T follicular helper cell (primary cell): ENCODE measurements around the gene ASCL5.
A peak's percentile ranks its signal among the peaks of the same experiment; 100 is the strongest.

Source experiments
- DNase-seq: peaks from one replicate; pipeline ENCODE4 v3.0.0-alpha.2; 2020; ENCODE audit warnings: low read depth

The ASCL5 gene

GRCh38 chr1:201136355-201137023 lies 9.5 kb upstream of the ASCL5 start:
- DNase-seq = no peak

GRCh38 chr1:201134405-201134804 lies 7.4 kb upstream of the ASCL5 start:
- no peak for DNase-seq

DNA sequence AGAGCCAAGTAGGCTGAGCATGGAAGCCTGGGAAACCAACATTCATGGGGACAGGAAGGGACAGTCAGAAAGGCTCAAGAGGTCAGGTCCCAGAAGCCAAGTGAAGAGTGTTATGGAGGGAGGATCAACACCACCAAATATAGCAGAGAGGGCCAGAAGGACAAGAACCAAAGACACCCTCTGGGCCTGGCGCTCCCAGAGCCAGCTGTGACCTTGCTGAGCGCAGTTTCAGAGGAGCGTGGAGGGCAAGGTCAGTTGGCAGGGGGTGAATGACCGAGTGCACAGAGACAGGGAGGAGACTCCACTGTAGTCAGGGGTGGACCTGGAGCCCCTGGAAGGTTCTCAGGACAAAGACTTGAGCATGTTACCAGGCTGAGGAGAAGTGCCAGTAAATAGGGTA lies 4.4 kb upstream of the ASCL5 start:
- DNase-seq = no peak

DNA sequence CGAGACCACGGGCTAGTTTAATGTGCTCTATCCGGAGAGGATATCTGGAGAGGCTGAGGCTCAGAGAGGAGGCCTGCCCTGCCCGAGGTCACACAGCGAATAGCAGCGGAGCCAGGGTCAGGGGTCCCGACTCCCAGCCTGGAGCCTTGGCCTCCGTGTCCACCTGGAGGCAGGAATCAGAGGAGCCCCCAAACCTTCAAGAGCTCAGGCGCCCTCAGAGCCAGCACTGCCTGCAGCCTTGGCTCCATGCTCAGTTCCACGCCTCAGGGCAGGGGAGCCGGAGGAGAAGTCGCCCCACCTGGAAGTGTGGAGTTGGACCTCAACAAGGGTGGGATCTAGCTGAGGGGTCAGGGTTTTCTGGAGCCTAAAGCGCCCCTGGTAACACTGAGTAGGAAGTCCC lies 2.0 kb upstream of the ASCL5 start:
- DNase-seq = no peak

DNA sequence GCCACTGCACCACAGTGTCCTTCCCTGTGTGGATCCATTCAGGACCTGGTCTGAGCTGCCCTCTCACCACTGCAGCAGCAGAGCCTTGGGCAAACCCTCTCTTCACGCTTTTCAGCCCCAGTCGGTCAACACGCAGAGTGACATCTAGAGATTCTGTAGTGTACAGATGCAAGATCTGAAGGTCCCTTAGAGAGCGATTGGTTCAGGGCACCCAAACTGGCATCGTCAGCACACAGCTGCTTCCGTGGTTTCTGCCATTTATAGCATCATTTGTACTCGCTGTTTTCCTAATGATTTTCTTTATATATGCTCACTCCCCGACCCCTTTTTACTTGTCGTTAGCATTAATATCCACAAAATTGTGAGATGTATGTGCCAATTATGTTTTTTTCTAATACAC lies 1.5 kb upstream of the ASCL5 start:
- DNase-seq = no peak

GRCh38 chr1:201127755-201128455 lies 921 bp upstream of the ASCL5 start:
- no peak for DNase-seq

GRCh38 chr1:201126463-201126831 lies 537 bp downstream of the ASCL5 start:
- no peak for DNase-seq

DNA sequence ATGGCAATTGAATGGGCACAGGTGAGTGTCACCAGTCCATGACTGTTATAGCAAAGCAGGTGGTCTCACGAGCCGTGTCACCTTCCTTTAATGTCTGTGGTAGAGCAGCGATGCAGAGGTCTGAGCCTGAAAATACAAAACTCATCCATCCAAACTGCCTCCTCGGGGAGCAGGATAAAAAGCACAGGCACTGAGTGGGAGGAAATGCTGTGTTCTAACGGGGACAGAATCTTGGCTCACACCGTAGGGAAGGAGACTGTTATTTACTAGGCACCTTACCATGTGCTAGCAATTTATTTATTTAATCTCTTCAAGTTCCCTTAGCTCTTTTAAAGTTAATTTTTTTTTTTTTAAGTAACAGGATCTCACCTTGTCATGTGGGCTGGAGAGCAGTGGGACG lies 1.2 kb downstream of the ASCL5 start:
- no peak for DNase-seq

- no peak for DNase-seq
Observed at GRCh38 chr1:201125019-201125418, 2.0 kb downstream of the ASCL5 start.

- no peak for DNase-seq
Observed at GRCh38 chr1:201123866-201124265, 3.1 kb downstream of the ASCL5 start.

- no peak for DNase-seq
Observed at GRCh38 chr1:201122321-201122957, 4.5 kb downstream of the ASCL5 start.

DNA sequence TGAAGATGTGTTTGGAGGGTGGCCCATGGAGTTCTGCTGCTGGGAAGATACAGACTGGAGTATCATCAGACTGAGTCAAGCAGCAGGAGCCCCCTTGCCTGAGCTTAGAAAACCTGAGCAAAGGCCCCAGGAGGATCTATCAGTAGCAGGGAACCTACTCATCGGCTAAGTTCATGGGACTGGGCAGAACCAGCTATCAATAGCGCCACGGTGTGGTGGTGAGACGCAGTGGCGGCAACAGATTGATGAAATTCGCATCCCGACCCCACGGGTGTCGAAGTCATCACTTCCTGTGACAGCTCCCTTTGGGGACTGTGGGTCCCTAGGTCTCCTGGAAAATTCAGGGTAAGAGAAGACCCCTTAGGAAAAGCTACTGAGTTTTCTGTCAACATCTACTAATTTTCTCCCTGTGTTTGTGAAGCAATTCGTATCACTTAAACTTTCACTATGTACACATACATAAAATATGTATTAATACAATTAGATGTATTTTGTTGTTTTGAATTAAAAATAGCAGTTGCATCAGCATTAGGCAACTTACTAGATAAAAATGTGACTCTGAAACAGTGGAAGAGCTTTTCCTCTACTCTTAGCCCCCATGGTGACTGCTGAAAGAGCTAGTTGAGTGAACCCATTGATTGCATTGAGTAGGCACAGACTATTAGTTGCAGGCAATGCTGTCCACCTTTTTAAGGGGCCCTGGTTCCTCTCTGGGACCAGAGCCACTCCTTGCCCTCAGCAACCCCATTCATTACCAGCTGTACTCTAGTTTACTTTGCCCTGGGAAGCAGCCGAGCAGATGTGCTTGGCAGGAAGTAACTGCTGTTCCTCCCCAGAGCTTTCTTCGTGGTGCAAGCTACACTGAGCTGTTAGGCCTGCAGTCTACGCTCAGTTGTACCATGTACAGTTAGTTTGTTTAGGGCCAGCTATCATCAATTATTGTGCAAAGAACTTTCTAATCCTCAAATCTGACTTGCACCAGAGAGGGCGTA lies 7.5 kb downstream of the ASCL5 start:
- DNase-seq = peak; percentile 43

- no peak for DNase-seq
Observed at GRCh38 chr1:201116091-201116490, 10.9 kb downstream of the ASCL5 start.

GRCh38 chr1:201115390-201115937 lies 11.5 kb downstream of the ASCL5 start:
- no peak for DNase-seq

DNA sequence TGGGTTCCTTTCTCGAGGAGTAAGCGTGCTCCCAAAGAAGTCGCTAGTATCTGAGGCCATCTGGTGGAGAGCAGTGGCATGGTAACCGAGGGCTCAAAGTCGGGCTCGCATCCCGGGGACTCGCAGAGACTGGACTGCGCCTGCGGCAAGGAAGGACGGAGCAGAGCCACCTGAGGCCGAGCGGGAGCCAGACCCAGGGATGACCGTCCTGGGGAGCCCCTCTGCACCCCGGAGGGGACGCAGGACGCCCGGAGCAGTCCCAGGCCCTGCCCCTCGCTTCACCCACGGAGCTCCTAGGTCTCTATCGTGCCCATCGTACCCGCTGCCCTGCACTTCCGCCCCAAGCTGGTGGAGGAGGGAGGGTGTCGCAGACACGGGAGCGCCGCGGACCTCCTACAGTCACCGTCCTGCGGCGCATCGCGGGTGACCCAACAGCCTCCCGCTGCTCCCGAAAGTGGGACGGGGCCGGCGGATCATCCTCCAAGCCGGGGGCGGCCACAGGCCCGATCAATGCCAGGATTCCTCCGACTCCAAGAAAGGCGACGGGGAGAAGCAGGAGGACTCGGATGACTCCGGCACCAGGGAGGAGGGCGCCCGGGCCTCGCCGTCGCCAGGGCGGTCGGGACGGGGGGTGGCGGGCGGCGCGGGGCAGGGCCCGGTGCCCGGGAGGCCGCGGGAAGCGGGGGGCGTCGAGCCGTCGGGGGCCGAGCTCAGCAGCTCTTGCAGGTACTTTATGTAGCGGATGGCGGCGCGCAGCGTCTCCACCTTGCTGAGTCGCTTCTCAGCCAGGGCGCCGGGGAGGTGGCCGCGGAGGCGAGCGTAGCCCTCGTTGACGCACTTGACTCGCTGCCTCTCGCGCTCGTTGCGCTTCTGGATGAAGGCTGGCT lies 12.5 kb downstream of the ASCL5 start:
- DNase-seq = peak; percentile 57

GRCh38 chr1:201113451-201114244 lies 13.3 kb downstream of the ASCL5 start:
- DNase-seq = no peak

DNA sequence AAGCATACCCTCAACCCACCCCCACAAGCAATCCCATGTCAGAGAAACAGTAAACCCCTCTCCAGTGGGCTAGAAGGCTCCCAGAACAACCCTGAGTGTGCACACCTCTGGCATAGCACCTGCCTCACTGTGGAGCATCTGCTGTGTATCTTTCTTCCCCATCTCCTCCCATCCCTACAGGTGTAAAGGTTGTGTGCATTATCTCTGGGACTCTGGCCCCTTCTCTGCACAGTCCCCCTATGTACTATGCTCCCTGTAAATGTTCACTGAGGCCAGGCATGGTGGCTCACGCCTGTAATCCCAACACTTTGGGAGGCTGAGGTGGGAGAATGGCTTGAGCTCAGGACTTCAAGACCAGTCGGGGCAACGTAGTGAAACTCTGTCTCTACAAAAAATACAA lies 14.1 kb downstream of the ASCL5 start:
- no peak for DNase-seq

DNA sequence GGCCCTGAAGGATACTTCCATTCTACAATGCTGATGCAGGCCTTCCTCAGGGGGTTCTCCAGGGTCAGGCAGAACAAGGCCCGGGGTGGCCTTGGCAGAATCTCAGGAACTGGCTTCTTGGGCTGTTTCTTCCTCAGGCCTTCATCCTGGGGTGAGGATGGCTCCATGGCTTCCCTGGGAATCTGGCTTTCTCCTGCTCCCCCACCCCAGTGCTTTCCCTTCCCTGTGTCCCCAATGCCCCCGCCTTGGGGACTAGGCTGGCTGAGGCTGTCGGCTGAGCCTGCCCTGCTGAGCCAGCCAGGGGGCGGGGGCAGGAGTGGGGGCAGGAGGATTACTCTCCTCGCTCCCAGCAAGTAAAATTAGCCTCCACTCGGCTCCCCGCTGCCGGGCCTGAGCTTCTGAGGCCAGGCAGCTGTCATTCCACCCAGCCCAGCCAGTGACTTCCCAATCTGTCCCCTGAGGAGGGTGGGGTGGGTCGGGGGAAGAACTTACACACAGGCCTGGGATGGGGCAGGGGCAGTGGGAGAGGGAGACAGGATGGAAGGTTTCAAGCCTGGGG lies 14.7 kb downstream of the ASCL5 start, which contains the start of gene CACNA1S:
Gene CACNA1S, minus strand, starts transcription at position 254 of the 559 bp plus-strand sequence. Its CDS starts 87 bp downstream, at position 167.
- no peak for DNase-seq

DNA sequence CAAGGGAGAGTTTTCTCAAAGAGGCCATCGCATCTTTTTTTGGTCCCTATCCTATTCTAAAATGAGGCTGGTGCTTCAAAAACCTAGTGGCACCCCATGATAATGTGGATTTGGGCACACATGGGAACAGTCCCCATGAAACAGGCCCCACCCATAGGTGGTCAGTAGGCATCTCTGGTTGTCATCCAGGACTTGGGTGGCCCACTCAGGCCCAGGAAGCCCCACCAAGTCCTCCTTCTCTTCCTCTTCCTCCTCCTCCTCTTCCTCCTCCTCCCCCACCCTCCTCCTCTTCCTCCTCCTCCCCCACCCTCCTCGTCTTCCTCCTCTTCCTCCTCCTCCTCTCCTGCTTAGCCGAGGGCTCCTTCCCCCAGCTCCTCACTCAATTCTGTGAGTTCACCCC lies 15.3 kb downstream of the ASCL5 start:
- no peak for DNase-seq
